GM21447 (cell line): ENCODE data around the gene KIF3A.

Experiments
- ATAC-seq: cut with Tn5 transposase; IDR thresholded peaks from one replicate; pipeline ENCODE4 v1.9.1; 2021; ENCODE audit not compliant: unreplicated experiment

Gene KIF3A

DNA sequence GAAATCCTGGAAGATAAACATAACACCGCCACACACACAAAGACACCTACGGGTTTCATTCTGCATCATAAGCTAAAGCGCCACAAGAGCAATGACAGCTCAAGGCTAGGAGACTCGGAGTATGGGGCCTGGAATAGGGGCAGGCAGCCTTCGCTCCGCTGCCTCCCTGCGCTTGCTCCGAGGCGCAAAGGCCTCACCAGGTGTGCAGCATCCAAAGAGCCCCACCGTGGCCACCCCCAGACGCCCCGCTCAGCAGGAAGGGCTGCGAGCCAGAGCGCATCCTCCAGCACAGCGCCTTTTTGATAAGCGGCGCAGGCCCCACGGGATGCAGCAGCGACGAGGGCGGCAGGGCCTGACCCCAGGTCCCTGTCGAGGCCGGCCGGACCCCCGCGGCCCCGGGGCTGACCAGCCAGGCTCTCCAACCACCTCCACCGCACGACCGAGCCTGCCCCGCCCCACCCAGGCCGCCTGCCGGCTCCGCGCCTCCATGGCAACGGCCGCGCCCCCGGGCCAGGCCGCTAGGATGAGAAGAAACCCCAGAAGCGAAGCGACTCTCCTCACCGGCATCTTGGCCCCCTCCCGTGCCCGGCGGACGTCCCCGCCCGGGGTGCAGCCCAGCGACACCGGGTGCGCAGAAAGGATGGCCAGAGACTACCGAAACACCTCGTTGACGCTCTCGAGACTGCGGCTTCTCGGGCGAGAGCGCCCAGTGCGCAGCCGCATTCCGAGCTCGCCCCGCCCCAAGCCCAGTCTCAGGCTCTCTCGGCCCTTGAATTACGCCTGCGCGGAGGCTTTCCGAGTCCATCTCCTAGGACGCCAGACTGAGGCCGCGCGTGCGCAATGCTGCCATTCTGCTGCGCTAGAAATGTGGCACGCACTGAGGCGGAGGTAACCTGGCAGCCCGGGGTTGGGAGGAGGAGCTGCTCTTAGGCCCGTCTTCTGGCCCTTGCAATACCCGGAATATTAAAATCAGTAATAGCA is at the start of gene KIF3A:
TSS of gene KIF3A (minus strand) at position 694 of the 981 bp plus-strand sequence. CDS start at position 567, 127 bp downstream.
- ATAC-seq, result peak; percentile 92

GRCh38 chr5:132787076-132787475 is 49.7 kb upstream of the KIF3A start:
- no peak for ATAC-seq

DNA sequence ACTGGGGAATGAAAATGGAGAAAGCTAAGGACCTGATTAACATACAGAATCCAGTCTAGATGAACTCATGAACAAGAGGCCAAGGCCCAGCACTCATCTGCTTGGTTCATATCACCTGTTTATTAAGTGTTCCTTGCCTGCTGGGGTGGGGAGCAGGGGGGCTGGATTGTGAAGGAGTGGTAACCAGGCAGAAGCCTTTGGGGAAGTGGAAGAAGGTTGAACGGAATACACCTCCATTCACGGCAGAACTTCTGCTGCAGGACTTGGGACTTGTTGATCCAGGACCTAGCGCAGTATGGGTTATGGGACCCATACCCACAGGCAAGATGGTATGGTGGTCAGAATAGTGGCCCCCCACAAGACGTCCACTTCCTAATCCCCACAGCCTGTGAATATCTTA is 48.5 kb upstream of the KIF3A start:
- ATAC-seq, result no peak

- no peak for ATAC-seq
Measured at GRCh38 chr5:132785365-132785764, 48.0 kb upstream of the KIF3A start.

DNA sequence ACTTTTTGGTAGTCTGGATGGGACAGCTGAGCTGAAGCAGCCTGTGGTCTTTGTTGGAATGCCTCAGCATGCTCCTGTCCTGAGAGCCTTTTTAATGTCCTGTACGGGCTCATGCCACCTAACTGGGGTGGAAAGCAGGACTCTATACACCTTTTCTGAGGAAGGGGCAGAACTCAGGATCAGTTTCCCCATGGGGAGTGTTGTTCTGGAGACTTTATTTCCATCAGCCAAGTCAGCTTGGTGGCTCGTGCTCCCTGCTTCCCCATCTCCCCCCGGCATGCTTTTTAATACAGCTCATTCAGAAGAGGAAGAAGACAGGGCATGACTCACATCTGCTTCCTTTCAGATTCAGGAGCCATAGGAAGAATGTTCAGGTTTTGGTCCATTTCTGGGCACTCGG is 44.8 kb upstream of the KIF3A start:
- no peak for ATAC-seq

- no peak for ATAC-seq
Measured at GRCh38 chr5:132781029-132781428, 43.7 kb upstream of the KIF3A start.

GRCh38 chr5:132780577-132780976 is 43.2 kb upstream of the KIF3A start:
- ATAC-seq, result no peak

- no peak for ATAC-seq
Measured at GRCh38 chr5:132779961-132780360, 42.6 kb upstream of the KIF3A start.

- no peak for ATAC-seq
Measured at GRCh38 chr5:132778856-132779255, 41.5 kb upstream of the KIF3A start.

GRCh38 chr5:132778129-132778528 is 40.8 kb upstream of the KIF3A start:
- no peak for ATAC-seq

DNA sequence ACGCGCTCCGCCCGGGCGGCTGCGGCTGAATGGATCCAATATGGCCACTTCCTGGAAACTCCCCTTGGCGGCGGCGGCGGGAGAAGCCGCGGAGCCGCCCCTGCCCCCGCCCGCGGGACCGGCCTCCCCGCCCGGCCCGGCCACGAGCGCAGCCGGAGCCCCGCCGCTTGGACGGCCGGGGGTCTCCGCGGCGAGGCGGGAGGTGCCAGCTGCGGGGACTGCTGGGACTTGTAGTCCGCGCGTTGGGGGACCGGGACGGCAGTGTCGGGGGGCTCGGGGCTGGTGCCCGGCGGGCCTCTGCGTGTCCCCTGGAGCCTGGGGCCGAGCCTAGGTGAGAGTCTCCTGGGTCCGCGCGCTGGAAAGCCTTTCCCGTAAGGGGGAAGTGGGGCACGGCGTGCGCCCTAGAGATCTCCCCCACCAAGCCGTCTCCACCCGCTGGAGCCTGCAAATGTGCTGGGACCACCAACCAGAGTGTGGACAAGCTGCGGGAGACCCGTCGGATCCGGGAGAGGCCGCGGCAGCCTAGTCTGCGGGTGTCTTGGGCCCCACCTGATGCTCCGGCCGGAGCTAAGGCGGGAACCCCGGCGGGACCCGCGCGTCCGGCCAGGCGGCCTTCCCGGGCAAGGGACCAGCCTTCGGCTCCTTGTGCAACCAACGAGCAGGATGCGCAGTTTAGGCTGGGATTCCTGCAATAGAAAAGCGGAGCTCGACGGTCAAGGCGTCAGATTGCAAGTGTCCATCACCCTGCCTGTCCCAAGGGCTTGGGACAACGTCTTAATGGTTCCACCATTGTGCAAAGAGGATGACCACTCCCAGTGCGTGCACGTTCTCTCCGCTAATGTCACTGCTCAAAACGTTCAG is 40.1 kb upstream of the KIF3A start, which contains the start of gene SEPTIN8:
TSS of gene SEPTIN8 (minus strand) at position 31 of the 861 bp plus-strand sequence. CDS start 102 bp downstream, outside the sequence.
- ATAC-seq, result peak; percentile 69

- no peak for ATAC-seq
Measured at GRCh38 chr5:132776938-132777208, 39.5 kb upstream of the KIF3A start.

DNA sequence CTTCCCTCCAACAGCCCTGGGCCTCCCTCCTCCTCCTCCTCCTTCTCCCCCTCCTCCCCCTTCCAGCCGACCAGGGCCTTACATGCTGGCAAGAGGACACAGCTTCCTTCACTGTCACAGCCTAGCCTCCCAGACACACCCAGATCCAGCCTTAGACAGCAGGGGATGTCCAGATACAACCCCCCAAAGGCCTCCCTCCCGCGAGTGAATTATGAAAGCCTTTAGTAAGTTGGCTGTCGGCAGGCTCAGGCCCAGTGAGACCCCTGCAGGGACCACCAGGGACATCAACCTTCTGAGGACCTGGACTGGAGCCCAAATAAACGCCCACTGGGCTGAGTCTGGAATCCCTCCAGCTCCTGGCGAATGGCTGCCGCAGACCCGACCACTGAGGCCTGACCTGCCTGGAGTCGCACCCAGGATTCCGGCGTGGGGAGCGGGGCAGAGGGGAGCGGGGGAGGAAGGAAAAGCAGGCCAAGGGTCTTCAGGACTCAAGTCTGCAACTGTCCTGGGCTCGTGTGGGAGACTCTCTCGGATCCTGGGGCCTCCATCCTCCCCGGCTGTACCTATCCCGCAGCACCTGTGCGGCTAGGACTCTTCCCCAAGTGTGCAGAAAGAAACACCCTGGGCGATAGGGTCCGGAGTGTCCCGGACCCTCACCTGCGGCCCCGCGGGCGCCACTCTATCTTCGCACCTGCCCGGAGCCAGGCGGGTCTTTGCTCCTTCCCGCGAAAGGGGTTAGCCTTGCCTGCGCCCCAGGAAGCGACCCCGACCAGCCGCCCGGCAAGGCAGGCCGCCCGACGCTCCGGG is 39.0 kb upstream of the KIF3A start:
- ATAC-seq, result peak; percentile 23

DNA sequence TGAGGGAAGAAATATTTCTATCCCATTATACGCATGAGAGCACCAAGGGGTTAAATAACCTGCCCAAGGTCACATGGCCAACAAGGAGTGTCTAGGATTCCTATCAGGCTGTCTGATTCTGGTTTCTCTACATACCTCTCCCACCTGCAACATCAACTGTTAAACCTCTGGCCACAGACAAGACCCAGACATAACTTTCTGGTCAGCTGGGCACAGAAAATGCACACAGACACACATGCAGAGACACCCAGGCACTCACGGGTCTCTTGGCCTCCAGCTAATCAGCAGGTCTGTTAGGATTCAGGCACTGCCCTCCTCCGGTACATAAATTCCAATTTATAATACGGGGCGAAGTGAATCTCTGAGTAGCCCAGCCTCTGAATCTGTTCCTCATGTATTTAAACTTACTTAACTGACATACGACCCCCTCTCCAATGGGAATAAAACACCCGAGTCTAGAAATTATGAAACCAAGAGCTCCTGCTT is 38.2 kb upstream of the KIF3A start:
- ATAC-seq, result no peak

DNA sequence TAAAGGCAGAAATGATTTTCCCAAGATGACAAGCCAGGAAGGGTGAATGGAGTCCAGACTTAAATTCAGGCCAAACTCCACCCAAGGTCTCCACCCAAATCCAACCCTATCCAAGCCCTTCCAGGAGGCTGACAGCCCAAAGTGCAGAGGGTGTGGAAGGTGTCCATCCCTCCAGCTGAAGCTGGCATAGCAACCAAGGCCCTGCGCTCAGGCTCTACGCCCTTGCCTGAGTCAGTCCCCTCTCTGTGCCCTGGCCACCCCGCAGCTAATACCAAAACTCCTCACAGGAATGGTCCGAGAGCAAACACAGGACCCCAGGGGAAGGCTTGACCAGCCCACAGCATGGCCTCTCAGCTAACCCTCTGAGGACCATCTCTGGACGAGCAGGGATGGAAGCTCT is 37.5 kb upstream of the KIF3A start:
- ATAC-seq, result no peak

DNA sequence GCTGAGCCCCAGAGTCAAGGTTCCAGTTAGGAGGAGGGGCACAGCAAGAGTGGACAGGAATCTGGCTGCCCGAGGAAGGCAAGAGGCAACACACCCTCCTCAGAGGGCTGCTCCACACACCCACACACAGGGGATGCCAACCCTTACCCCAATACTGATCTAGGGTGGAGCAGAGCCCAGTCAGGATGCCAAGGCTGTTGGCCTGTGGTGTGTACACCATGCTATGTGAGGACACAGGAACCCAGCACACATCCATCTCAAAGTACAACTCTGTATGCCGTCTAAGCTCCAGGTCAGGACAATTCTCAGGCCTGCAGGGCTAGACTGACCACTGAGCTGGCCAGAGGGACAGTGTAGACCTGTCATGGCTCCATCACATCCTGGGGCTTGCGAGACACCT is 37.1 kb upstream of the KIF3A start:
- ATAC-seq, result no peak

GRCh38 chr5:132773601-132774355 is 36.4 kb upstream of the KIF3A start:
- no peak for ATAC-seq

DNA sequence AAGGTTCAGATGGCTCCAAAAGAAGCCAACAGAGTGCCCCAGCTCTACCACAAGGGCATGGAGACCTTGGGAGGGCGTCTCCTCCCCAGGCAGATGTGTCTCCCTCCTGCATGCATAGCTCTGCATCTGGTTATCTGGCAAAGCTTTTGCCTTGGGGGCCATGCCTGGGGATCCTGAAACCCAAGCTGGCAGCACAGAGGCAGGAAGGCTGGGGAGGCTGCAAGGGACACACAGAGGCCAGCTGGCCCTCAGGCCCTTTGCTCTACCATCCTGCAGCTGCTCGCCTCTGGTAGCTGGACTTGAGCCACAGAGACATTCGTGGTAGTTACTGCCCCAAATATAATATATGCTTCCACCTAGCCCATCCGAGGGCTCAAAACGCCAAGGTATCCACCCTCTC is 35.8 kb upstream of the KIF3A start:
- ATAC-seq, result no peak

GRCh38 chr5:132772291-132773070 is 35.1 kb upstream of the KIF3A start:
- ATAC-seq, result no peak
